ENCODE data around the gene IVD. TPM values are rescaled to one million over a fixed set of nuclear protein-coding genes. Genes with fewer than 3 reads are reported as not detected.

IVD gene
- total RNA-seq, 3 donors from 2014 or later = 65.8 to 88.3 (median 74.8) TPM

DNA sequence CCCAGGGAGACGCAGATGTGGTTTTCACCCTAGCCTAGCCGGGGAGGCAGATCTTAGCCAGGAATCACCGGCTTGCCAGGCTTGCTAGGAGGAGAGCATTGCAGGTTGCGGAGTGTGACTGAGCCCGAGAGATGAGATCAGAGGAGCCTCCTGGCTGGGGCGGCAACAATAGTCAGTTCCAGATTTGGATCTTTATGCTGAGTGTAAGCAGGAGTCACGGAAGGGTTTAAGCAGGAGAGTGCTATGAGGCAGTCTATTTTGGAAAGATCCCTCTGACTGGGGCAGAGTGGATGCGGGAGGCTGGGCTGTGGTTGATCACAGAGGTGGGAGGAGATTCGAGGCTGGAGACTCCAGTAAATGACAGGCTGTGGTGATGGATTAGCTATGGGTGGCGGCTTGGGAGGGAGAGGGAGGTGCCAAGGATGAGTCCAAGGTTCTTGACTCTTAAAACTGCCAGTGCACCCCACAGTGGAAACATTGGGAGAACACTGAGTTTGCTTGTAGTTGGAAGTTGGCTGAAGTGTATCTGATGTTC lies 24.7 kb downstream of the IVD start:
- H3K9me3 ChIP-seq = no peaks in the 10 kb centered on the region
- H3K4me1 ChIP-seq (ENCODE audit: low read depth) = no peaks in the 10 kb centered on the region
- TF ChIP-seq CTCF (IDR thresholded peaks at IDR 0.05) = no peak
- H3K36me3 ChIP-seq (ENCODE audit: low read depth) = no peaks in the 10 kb centered on the region
- intact Hi-C loops (cut with DNase I, micrococcal nuclease) = no loop called here
- no peak overlapping the region for H3K4me3 ChIP-seq
- ATAC-seq = peak; percentile 95
- DNase-seq = peak in 2 of 3 donors; percentile 74 to 79

DNA sequence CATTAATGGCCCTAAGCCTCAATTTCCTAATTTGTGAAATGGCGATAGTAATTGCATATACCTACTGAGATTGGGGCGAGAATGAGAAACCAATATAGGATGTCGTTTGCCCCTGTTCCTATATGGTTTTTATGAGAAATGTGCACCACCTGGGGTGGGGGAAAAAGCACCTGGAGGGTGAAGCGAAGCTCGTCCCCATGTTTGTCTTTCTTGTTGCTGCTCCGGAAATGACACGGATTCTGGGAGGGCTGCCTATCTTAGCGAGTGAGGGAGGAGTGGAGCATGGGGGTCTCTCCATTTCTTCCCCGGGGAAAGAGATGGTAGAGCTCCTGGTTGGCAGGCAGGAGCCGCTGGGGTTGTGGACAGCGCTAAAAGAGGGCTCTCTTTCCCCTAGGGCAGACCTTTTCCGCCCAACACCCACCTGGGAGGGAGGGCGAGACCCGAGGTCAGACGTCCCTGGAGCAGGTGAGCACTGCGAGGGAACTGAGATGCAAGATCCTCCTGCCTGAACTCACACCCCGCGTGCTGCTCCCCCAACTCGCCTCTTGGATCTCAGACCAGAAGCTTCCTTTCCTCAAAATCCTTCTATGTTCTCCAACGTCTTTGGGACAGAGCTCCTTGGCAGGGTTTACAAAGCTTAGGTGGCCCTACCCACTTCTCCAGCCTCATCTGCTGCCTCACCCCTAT lies 29.6 kb downstream of the IVD start:
- Histone ChIP-seq H3K4me1 (ENCODE audit: low read depth) (peaks cover 17% of the 10 kb centered on the region), H3K4me3 (no peak overlapping the region), H3K9me3 (no peaks in the 10 kb centered on the region), H3K36me3 (ENCODE audit: low read depth) (no peaks in the 10 kb centered on the region)
- intact Hi-C loops (cut with DNase I, micrococcal nuclease) = no loop called here
- DNase-seq (peak in 2 of 3 donors; percentile 28 to 43), ATAC-seq (no peak)
- TF ChIP-seq CTCF (IDR thresholded peaks at IDR 0.05) = no peak

DNA sequence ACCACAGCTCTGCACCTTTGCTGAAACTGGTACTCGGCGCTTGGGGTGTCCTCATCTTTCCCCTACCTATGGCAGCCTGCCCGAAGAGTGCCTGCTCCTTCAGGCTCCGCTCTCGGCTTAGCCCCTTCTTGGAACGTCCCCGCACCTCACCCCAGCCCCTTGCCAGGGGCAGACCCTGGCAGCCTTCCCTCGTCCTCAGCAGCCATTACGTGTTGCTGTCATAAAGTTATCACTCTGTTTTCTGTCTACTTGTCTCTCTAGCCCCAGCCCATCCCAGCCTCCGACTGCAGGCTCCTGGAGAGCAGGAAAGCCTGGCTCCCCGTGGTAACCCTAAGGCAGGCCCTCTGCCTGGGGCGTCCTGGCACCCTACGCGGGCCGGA lies 30.1 kb downstream of the IVD start:
- H3K4me1 ChIP-seq (ENCODE audit: low read depth) = peaks cover 17% of the 10 kb centered on the region
- ATAC-seq (no peak), DNase-seq (peak in 1 of 3 donors; percentile 50)
- H3K36me3 ChIP-seq (ENCODE audit: low read depth) = no peaks in the 10 kb centered on the region
- H3K9me3 ChIP-seq = no peaks in the 10 kb centered on the region
- H3K4me3 ChIP-seq = no peak overlapping the region
- TF ChIP-seq CTCF (IDR thresholded peaks at IDR 0.05) = no peak
- intact Hi-C loops (cut with DNase I, micrococcal nuclease) = no loop called here

DNA sequence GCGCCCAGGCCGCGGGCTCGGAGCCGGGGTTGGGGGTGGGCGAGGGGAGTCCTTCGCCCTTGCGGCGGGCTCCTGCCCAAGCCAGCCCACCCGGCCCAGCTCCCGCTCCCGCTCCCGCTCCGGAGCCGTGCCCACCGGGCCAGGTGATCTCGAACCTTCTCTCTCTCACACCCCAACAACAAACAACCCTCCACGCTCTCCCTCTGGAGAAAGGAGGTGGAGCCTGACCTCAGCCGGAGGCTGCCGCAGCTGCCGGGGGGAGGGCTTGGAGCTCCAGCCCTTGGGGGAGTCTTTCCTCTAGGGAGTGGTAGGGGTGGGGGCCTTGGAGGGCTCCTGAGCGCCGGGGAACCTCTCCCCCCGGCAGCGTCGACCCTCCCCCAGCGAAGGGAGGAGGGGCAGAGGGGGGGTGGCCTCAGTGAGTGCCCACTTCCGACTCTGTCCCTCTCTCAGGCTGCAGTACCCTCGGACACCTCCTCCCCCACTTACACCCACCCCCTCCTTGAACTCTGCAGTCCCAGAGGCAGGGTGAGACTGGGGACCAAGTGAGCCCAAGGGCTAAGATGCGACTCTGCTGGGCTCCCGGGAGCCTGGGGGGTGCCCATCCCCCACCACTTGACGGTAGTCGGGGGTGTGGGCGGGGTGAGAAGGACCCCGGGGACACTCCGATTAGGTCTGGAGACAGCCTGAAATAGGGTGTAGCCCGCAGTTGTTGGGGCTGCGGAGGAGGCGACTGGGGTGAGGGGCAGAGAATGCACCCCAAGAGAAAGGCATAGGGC lies 30.7 kb downstream of the IVD start:
- DNase-seq = peak; percentile 53 to 69 (median 59)
- peaks cover 17% of the 10 kb centered on the region for H3K4me1 ChIP-seq (ENCODE audit: low read depth)

More for the DNA sequence above, 30.7 kb downstream of the IVD start:
- no peaks in the 10 kb centered on the region for H3K9me3 ChIP-seq
- H3K36me3 ChIP-seq (ENCODE audit: low read depth) = no peaks in the 10 kb centered on the region
- peak; percentile 20 for ATAC-seq
- TF ChIP-seq CTCF (IDR thresholded peaks at IDR 0.05) = no peak
- H3K4me3 ChIP-seq = no peak overlapping the region
- intact Hi-C loops (cut with DNase I, micrococcal nuclease) = no loop called here
